Activated CD8-positive, alpha-beta memory T cell treated with anti-CD3 and anti-CD28 coated beads for 48 hours (primary cell): ENCODE data around the gene GFAP.
A peak's percentile ranks its signal among the peaks of the same experiment; 100 is the strongest.

Experiments
- DNase-seq, 3 experiments: peaks; one replicate each; pipeline ENCODE4 v3.0.0-alpha.2; 2020; ENCODE audit warnings: low read depth in 2 of 3, low spot score in 2 of 3

The GFAP gene

DNA sequence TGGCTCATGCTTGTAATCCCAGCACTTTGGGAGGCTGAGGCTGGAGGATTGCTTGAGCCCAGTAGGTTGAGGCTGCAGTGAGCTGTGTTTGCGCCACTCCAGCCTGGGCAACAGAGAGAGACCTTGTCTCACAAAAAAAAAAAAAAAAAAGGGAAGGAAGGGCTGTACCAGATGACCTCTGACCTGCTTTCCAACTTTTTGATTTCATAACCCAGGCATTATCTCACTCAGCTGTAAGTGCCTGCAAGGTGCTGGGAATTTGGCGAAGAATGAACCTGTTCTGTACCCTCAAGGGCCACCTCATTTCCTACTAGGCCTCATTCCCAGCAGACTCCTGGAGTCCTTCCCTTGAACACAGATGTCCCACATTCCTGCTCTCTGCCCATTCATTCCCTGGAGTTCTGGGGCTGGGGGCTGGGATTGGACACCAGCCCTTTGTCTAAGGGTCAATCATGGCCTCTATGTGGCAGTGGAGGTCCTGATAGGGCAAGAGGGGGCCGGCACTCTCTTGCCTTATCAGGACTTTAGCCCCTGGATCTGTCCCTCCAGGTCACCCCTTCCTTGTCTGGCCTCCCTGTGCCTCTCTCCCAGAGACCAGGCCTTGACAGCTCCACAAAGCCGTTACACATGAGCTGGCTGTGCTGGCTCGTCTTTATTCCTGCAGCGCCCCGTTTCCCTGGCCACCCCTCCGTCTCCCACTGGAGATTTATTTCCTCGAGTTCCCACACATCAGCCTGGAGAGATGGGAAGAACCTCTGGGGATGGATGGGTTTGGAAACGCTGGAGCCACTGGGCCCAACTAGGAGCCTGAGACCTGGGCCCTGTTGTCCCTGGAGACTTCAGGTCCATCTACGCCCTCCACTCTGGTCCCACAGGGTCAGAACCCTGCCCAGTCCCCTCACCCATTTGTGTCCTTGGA is 821 bp upstream of the GFAP start:
- DNase-seq = no peak

DNA sequence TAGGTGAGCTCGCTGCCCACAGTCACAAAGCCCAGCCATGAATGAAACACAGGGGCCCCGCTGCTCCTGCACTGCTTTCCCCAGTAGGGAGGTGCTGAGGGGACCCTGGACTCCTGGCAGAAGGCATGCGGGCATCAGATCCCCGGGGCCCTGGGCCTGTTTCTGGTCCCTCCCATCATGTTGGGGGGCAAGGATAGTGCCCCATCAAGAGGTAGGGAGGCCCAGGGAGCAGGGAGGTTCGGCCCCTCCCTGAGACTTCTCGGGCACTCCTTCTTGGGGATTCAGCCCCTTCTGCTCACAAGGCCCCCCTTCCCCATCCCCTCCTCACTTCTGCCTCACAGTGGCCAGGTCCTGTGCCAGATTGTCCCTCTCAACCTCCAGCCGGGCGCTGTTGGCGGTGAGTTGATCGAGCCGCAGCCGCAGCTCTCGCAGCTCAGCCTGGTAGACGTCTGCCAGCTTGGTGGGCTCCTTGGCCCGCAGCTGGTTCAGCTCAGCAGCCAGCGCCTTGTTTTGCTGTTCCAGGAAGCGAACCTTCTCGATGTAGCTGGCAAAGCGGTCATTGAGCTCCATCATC is 515 bp downstream of the GFAP start:
- no peak for DNase-seq

DNA sequence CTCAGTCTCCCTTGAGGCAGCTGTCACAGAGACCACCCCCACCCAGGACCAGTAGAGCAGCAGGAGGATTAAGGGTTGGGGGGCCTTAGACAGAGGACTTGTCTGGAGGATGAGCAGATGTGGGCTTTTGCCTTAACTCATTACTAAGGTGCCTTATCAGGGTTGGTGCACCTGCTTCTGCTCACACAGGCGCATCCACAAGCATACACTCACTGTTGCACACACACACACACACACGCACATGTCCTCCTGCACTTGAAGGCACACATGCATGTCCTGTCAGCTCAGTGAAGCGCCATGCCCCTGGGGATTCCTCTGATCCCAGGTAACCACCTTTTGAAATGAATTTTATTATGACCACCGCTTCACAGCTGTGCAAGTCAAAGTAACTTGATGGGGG is 1.2 kb downstream of the GFAP start:
- no peak for DNase-seq

DNA sequence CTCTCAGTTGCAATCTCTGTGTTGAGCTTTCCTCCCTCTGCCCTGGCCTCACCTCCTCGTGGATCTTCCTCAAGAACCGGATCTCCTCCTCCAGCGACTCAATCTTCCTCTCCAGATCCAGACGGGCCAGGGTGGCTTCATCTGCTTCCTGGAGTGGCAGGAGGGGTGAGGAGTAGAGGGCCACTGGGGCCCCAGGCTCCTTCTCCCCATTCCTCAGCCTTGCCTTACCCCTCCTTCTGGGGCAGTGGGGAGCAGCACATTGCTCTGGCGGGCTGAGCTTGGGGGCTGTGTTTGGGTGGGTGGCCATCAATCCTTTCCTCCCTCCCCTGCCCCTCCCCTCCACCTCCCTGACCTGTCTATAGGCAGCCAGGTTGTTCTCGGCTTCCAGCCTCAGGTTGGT is 1.6 kb downstream of the GFAP start:
- DNase-seq = no peak

DNA sequence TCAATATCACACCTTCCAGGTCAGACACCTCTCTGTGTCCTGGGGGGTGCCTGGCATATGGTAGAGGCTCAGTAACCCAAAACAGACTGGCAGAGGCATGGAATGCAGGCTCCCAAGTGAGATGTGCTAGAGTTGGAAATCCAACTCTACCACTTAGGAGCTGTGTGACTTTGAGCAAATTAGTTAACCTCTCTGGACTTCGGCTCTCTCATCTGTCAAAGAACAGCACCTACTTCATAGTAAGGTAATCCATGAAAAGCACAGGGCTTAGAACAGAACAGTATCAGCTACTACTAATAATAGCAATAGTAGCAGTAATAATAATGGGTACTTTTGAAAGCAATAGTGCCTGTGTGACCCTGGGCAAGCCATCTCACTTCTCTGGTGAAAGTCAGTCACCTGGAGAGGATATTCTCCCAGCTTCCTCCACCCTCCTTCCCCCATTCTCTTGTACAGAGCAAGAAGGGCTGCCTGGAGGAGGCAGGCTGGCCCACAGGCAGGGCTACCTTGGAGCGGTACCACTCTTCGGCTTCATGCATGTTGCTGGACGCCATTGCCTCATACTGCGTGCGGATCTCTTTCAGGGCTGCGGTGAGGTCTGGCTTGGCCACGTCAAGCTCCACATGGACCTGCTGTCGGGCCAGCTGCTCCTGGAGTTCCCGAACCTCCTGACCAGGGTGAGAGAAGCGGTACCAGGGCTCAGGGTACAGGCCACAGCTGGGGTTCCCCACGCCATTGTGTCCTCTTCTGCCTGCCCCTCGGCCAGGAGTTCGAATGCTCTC is 2.3 kb downstream of the GFAP start:
- DNase-seq = no peak

DNA sequence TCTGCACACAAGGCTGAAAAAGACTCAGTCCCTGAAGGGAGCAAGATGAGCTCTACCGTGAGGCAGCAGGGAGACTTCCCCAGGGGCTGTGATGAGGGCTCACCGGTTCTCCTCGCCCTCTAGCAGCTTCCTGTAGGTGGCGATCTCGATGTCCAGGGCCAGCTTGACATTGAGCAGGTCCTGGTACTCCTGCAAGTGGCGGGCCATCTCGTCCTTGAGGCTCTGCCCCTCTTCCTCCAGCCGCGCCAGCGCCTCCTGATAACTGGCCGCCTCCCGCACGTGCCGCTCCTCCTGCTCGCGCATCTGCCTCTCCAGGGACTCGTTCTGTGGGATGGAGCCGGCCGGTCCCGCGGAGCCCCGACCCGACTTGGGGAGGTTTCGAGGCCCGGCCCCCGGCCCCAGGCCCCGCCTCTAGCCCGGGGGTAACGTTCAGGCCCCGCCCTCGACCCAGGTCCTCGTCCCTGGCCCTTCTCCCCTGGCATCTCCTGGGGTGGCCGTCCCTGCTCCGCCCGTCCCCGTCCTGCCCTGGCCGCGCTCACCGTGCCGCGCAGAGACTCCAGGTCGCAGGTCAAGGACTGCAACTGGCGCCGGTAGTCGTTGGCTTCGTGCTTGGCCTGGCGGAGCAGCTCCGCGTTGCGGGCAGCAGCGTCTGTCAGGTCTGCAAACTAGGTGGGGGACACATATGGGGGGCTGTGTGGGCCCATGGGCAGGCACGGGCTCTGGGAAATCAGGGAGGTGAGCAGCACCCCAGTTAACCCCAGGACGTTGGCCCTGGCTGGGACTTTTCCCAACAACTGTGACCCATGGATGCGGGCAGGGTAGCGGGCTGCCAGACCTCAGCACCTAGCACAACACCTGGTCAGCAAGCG is 3.9 kb downstream of the GFAP start:
- peak in 1 of 3 experiments; percentile 9 for DNase-seq

DNA sequence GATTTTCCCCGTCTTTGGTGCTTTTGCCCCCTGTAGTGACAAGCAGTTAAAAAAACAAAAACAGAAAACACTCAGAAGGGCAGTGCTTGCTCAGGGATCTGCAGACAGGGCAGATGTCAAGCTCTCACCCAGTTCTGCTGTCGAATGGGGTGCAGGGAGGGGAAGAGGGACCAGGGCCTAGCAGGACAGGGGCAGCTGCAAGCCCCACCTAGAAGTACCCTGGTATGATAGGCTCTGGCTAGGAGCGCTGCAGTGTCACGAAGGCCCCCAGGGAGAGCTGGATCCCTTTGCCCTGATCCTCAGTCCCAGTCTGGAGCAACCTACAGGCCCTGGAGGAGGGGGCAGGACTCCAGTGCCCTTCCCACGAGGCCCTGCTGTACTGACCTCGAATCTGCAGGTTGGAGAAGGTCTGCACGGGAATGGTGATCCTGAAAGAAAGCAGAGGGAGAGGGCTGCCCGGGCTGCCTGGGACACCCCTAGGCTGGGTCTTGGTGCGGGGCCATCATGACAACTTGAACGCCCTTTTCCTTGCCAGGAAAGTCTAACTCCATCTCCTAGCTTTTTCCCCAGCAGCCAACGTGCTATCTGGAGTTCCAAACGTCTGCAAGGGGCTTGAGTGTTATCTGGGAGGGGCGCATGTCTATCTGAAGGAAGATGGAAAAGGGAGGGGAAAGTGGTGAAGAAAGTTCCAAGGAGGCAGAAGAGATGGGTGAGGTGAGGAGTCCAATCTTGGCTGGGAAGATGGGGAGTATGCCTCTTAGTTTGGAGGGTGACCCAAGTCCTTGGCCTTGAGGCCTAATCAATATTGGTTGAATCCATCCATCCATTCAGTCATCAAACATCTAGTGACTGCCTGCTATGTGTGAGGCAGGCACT is 4.8 kb downstream of the GFAP start:
- no peak for DNase-seq

DNA sequence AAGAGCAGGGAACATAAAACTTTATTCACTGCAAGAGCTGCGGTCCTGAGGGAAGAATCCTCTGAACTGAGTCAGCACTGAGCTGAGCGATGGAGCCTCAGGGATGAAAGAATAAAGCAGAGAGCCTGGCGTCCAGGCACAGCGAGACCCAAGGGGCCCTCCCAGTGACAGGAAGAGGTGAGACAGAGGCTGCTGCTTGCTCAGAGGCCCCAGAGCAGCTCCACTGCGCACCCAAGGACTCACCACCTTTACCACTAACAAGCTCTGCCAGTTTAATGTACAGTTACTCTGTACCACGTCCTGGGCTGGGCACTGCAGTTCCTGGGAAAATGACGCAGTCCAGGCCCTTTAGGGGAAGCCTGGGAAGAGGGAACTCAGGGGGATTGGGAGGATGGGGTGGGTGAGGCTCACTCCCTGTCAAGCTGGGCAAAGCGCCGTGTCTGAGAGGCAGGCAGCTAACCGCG is 5.6 kb downstream of the GFAP start:
- no peak for DNase-seq

DNA sequence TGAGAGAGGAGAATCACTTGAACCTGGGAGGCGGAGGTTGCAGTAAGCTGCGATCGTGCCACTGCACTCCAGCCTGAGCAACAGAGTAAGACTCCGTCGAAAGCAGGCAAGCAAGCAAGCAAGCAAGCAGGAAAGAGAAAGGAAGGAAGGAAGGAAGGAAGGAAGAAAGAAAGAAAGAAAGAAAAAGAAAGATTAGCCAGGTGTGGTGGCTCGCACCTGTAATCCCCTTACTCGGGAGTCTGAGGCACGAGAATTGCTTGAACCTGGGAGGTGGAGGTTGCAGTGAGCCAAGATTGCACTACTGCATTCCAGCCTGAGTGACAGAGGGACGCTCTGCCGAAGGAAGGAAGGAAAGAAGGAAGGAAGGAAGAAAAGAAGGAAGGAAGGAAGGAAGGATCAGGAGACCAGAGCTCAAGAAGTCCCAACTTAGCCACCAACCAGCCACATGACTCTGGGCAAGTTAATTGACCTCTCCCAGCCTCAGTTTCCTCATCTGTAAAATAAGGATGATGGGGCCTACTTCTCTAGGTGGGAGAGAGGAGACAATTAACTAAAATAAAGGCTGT is 6.5 kb downstream of the GFAP start:
- no peak for DNase-seq

DNA sequence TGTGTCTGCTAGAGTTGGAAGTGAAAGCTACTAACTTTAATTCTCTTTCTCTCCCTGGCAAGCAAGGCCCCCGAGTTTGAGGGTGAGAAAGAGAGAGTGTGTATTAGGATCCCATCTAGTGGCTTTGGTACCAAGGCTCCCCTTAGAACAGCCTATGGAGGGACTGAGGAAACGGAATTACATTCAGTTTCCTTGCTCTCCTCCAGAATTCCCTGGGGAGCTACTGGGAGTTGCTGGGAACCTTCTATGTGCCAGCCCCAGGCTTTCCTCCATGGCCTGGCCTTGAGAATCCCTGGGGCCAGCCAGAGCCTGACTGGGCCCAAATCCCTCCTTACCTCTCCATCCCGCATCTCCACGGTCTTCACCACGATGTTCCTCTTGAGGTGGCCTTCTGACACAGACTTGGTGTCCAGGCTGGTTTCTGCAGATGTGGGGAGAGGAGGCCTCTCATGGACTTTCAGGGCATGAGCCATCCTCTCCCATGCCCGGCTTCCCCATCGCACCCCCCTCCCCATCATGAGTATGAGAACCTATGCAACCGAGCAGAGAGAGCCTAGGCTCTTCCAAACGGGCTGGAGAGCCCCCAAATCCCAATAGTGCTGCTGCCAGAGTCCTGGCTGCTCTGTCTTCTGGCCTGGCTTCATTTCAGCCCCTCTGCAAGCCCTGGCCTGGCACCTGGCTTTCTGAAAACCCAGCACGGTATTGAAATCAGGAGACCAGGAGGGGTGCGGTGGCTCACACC is 7.4 kb downstream of the GFAP start:
- no peak for DNase-seq

DNA sequence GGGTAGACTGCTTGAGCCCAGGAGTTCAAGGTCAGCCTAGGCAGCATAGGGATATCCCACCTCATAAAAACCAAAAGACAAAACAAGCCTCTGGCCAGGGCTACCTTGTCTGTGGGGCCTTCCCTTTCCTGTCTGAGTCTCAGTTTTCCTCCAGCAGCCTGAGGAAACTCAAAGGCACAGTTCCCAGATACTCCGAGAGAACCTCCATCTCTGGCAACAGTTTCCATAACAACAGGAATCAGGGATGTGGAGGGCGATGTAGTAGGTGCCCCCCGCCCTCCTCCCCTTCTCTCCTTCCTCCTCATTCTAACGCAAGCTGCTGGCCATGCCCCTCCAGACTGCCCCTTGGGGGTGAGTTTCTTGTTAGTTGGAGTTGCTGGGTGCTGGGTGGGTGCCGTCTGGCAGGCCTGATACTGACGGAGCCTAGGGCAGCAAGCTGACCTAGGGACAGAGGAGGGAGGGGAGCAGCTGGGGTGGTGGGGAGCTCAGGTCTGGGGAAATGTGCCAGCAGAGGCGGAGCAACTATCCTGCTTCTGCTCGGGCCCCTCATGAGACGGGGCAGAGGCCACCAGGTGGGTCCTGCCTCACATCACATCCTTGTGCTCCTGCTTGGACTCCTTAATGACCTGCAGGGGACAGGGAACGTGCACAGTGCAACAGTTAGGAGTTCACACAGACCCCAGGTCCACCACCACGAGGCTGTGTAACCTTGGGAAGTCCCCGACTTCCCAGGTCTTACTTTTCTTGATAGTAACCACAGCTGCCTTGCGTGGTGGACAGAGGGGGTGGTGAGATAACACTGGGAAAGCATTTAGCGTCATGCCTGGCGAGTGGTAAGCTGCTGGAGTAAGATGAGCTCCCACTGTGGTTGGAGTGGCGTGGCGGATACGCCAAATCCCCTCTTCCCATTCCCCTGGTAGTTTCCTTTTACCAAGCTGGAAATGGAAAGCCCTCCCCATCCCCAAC is 8.3 kb downstream of the GFAP start:
- no peak for DNase-seq

DNA sequence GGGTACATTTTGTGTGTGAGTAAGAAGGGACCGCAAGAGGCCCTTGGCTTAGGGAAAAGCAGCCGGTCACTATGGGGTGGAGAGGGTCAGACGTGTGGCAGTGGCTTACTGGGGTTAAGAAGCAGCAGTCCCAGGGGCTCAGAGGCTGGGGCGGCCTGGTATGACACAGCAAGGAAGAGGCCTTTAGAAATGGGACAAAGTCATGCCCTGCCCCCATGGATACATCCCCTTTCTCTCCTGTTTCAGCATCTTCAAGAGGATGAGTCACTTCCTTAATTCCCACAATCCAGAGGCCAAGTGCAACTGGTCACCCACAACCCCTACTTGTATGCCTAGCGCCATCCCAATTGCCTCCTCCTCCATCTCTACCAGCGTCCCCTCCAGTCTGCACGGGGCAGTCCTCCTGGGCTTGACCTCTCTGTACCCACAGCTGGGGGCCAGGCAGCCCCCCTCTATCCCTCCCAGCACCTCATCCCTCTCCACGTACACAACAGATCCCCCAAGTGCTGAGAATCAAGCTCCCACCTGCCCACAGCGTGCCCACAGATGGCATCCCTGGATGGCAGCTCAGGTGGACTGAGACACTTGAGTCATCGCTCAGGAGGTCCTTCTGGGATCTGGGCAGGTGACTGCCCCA is 9.2 kb downstream of the GFAP start:
- no peak for DNase-seq

DNA sequence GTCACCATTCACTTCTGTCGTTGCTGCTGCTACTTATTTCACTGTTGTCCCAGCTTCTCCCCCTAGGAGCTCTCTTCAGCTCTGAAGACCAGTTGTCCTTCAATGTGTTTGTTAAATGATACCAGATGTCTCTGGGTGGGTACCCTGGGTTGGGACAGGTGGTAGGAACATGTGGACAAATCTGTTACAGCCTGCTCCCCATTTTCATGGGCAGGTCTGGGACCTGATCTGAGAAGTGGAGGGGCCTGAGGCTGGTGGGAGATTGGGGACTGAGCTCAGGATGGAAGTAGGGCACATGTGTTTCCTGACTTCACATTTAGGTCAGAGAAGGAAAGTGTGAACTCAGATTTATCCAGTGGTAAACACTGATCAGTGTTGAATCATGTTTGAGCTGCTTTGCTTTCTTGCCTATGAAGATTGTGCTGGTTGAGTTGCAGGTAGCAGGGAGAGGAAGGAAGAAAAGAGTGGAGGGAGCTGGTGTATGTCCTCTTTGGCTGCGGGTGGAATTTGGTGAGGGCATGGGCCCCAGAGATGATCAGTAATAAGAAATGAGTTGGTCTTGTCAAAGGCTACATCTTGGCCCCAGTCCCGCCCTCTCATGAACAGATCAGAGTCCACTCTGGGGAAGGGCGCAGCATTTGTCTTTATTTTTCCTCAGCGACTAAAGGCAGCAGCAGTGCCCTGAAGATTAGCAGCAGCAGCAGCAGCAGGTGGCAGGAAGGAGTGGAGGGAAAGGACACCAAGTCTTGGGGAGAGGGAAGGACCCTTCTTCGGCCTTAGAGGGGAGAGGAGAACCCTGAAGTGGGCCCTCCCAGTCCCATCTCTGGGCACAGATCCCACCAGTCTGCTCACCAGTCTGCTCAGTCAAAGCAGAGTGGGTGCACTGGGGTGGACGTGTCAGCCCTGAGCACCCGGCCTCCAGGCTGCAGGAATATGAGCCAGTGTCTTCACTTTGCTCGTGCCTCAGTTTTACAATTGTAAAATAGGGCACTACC is 10.0 kb downstream of the GFAP start:
- DNase-seq = no peak

DNA sequence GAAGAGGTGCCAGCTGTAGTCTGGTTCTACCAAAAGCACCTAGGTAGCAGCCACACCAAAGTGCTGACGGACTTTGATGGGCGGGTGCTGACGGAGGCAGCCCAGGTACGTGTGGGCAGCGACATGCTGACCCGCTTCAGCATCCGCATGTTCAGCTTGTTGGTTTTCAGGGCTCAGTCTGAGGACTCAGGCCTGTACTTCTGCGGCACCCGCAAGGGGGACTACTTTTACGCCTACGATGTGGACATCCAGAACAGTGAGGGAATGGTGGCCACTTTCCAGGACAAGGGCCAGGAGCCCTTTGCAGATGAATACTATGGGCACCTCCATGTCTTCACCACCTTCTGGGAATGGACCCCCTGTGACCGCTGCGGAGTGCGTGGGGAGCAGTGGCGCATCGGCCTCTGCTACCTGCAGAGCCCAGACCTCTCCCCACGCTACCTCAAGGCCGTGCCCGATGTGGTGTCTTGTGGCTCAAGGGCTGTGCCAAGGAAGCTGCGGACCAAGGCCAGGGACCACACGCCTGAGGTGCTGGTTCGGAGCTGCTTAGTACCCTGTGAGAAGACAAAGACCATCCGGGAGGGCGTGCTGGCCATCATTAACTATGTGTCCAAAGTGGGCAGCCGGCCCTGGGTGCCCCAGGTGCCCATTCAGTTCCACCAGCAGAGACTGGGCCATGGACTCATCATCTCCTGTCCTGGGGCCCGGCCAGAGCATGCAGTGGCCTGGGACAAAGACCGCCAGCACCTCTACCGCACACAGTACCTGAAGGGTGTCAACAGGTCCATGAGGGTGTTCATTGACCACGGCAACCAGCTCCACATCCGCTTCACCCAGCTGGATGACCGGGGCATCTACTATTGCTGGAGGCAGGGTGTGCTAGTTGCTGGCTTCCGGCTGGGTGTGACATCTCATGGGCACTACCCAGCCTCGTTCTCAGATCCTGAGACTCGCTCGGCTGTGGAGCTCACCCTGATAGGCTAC is 11.0 kb downstream of the GFAP start:
- no peak for DNase-seq
